Right ventricle myocardium inferior (tissue), 1 donor: ENCODE data around the gene ATM. TPM values are rescaled to one million over a fixed set of nuclear protein-coding genes. Genes with fewer than 3 reads are reported as not detected.

Experiments
- ATAC-seq: fragments of 200-7000 bp; cut with Tn5 transposase; one replicate; pipeline ENCODE4 v1.9.1; 2020; ENCODE audit warnings: mild to moderate bottlenecking, moderate library complexity
- DNase-seq: peaks from one replicate; pipeline ENCODE4 v3.0.0; 2021; ENCODE audit errors: missing footprints
- intact Hi-C: fragments of 100-400 bp; cut with DNase I; formaldehyde crosslinking; loops from one replicate; pipeline ENCODE4 v1.11.0; 2022
- total RNA-seq: library from RNA; stranded (reverse); fragmentation: NEBNext Ultra II Directional; extraction: Animal tissue kit (Norgen Biotek cat#: 25700); gene quantifications from one replicate; pipeline ENCODE4 v1.2.1, GENCODE V29; 2021
- donor health status: DM: no; HTN: yes; CAD: no; lungs with severe emphysema.

Gene ATM
- total RNA-seq, 1 donor from 2014 or later, result 24.9 TPM

DNA sequence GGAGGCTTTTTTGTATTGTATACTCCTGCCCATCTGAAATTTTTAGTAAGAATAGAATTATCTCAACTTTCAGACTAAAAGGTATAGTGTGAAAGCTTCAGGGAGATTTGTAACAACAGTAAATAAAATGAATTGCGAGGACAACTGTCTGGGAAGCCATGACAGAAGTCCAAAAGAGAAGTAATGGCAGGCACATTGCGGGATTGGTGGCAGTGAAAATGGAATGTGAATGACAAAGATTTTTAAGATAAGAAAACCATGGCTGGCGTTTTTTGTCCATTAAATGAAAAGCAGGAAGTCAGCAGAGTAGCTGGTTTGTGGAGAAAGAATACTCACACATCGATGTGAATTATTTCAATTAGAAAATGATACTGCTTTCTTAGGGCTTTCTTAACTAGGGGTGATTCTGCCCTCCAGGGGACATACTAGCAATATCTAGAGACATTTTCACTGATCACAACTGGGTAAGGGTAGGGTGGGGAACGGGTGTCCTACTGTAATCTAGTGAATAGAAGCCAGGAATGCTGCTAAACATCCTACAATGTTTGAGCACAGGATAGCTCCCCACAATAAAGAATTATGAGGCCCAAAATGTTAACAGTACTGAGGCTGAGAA, 2.0 kb upstream of the ATM start:
- intact Hi-C loops, result no loop called here
- ATAC-seq, result no peak
- DNase-seq, result no peak

DNA sequence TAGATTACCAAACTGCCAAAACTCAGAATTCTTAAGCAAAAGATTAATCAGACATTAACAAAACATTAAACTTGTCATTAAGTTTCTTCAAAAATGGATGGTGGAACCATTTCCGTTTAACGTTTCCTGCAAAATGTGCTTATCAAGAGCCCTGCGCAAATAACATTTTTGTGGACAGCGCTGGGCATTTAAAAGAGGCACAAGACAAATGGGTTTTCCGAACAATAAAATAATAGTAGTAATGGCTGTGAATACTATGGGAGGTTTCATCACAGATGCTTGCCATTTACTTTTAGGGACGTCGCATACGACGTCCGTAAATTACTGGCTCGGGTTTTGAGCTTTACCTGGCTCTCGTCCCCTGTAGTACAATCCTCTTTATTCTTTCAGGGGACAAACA, 1.5 kb upstream of the ATM start:
- DNase-seq (no peak), ATAC-seq (no peak)
- intact Hi-C loops, result no loop called here

DNA sequence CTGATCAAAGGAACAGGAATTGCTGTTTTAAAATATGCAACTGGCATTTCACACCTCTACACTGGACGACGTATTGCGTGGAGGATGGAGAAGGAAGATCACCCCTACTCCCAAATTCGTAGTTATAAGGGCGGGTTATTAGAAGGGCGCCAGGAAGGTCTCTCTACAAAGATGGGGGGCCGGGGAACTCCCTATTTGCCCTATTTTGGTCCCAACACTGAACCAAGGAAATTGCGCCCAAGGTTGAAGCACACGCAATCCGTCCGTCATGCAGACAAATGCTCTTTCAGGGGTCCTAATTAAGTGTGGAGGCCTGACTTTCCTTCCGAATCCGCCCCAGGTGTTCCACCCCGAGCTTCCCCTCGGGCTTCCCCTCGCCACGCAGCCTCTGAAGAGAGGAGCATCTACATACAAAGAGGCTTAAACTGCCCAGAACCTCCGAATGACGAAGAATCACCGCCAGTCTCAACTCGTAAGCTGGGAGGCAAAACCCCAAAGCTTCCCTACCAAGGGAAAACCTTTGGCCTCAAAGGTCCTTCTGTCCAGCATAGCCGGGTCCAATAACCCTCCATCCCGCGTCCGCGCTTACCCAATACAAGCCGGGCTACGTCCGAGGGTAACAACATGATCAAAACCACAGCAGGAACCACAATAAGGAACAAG, 825 bp upstream of the ATM start:
- DNase-seq, result no peak
- no peak for ATAC-seq

DNA sequence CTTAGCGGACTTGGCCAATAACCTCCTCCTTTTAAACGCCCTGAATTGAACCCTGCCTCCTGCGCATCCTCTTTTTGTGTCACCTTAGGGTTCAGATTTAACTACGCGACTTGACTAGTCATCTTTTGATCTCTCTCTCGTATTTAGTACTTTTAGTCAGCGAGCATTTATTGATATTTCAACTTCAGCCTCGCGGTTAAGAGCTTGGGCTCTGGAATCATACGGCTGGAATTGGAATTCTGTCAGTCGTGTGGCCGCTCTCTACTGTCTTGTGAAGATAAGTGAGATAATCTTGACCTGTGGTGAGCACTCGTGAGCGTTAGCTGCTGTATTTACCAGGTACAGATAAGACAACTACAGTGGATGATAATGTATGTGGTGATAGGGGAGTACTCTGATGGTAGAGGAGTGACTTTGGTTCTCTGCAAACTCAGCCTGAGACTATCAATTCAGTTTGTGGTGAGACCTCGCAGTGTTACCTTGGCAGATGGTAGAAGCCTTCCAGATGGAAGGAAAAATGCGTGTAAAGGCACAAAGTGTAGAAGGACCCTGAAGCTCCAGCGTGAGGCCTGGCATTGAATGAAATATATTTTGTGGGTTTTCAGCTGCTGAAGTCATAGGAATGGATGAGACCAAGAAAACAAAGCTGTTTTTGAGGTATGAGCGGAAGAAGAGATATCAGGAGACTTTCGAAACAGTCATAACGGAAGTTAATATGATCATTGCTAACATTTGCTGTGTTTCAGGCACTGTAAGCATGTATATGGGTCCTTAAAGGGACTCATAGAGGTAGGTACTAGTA, 682 bp downstream of the ATM start:
- ATAC-seq, result no peak
- DNase-seq, result no peak
- intact Hi-C loops, result loop anchor here (2.0 kb wide), 3 partner anchors 103 to 431 kb away; partner anchors contain the start of genes ACAT1 and C11orf65

More for the DNA sequence above, 825 bp upstream of the ATM start:
- intact Hi-C loops, result loop anchor here (2.0 kb wide), 3 partner anchors 101 to 433 kb away; partner anchors contain the start of genes ACAT1 and C11orf65

DNA sequence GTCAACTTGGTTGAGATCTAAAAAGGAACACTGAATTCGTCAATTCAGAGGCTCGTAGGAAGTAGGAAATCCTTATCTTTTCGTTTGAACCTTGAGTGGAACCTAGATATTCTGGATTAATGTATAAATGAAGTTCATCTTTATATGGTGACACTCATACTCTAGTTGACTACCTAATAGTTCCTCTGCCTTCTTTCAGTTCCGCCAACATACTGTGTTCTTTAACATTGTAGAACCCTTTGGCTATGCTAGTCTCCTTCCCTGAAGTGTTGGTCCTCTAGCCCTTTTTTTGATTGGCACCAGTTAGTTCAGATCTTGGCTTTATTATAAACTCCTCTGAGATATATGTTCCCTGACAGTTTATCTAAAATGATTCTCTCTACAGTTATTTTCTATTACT, 1.5 kb downstream of the ATM start:
- no peak for ATAC-seq
- intact Hi-C loops, result no loop called here

DNA sequence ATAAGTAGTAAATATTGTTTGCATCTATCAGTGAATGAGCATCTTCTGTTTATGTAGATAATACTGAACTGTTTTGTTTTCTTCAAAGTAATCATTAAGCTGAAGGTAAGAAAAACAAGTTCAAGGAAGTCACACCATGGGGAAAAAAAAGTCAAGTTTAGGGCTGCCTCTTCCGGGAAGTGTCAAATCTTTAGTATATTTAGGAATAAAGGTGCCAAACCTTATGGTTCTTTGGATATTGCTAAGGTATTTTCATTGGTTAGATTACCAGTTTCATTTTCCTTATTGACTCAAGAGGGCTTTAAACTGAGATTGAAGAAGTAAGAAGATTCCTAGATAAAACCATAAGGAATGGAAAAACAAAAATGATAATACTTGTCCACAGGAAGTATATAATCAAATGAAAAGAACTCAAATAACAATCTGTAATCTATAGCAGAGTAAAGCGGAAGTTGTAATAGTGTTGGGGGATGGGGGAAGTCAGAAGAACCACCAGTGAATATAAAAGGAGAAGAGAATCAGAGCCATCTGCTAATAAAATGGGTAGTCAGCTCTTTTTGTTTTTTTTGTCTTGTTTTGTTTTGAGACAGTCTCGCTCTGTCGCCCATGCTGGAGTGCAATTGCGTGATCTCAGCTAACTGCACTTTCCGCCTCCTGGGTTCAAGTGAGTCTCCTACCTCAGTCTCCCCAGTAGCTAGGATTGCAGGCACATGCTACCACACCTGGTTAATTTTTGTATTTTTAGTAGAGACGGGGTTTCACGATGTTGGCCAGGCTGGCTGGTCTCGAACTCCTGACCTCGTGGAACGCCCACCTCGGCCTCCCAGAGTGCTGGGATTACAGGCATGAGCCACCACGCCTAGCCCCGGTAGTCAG, 2.3 kb downstream of the ATM start:
- intact Hi-C loops, result no loop called here
- no peak for ATAC-seq

More for the DNA sequence above, 1.5 kb downstream of the ATM start:
- DNase-seq, result no peak

DNA sequence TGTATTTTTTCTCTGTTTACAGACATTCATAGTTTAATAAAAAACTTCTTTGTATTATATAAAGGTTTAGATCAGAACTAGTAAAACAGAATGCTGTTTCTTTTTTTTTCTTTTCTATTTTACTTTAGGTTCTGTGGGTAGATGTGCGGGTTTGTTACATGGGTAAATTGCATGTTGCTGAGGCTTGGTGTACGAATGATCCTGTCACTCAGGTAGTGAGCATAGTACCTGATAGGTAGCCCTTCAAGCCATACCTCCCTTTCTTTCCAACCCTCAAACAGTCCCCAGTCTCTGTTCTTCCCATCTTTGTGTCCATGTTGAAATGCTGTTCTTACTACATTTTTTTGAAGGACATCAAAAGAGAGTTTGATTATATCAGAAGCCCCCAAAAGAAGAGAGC, 3.2 kb downstream of the ATM start:
- intact Hi-C loops, result no loop called here
- no peak for DNase-seq
- no peak for ATAC-seq

More for the DNA sequence above, 2.3 kb downstream of the ATM start:
- no peak for DNase-seq

DNA sequence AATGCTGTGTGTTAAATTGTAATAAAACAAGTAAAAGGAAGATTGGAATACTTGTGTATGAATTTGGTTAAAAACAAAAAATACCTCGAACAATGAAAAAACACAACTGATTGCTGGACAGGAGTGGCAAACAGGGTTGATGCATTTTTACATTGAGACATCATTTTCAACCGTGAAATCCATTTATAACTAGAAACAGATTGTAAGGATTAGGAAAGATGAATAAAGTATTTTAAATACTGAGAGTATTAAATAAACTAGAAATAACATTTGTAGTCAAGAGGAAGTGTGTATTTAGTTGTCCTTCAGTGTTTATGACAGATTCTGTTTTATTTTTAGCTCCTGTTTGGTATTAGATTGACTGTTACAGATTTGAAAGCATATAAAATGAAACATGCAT, 5.4 kb downstream of the ATM start:
- no peak for ATAC-seq
- DNase-seq, result no peak
- intact Hi-C loops, result no loop called here

DNA sequence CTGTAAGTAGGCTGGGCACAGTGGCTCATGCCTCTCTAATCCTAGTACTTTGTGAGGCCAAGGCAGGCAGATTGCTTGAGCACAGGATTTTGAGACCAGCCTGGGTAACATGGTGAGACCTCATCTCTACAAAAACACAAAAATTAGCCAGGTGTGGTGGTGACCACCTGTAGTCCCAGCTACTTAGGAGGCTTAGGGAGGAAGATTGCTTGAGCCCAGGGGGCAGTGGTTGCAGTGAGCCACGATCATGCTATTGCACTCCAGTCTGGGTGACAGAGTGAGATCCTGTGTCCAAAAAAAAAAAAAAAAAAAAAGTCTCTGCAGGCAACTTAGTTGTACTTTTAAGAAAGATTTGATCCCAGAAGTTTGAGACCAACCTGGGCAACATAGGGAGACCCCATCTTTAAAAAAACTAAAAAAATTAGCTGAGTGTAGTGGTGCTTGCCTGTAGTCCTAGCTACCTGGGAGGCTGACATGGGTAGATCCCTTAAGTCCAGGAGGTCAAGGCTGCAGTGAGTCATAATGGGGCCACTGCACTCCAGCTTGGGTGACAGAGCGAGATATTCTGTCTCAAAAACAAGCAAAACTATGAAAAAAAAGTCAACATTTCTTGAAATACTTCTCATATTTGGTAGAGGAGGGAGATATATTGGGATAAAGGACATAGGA, 10.5 kb downstream of the ATM start:
- intact Hi-C loops, result no loop called here
- no peak for DNase-seq

DNA sequence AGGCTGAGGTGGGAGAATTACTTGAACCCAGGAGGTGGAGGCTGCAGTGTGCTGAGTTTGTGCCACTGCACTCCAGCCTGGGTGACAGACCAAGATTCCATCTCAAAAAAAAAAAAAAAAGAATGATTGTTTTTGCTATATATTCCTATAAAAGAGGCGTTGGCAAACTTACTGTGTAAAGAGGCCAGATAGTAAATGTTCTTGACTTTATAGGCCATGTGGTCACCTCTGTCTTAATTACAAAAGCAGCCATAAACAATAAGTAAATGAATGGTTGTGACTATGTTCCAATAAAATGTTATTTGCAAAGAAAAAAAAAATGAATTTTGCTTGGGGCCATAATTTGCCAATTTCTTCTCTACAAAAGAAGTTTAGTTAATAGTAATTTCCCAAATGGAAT, 12.3 kb downstream of the ATM start:
- intact Hi-C loops, result no loop called here
- ATAC-seq (no peak), DNase-seq (no peak)

More for the DNA sequence above, 10.5 kb downstream of the ATM start:
- ATAC-seq, result no peak

DNA sequence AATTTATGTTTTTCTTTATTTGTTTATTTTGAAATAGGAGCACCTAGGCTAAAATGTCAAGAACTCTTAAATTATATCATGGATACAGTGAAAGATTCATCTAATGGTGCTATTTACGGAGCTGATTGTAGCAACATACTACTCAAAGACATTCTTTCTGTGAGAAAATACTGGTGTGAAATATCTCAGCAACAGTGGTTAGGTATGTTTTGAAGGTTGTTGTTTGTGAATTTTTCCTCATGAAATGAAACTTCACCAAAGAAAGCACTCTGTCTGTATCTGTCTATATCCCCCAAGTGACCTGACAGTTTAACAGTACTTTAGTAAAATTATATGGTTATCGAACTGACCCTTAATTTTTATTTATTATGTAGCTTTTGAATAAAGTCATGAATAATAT, 12.8 kb downstream of the ATM start:
- no peak for ATAC-seq
- intact Hi-C loops, result no loop called here
- DNase-seq, result no peak

DNA sequence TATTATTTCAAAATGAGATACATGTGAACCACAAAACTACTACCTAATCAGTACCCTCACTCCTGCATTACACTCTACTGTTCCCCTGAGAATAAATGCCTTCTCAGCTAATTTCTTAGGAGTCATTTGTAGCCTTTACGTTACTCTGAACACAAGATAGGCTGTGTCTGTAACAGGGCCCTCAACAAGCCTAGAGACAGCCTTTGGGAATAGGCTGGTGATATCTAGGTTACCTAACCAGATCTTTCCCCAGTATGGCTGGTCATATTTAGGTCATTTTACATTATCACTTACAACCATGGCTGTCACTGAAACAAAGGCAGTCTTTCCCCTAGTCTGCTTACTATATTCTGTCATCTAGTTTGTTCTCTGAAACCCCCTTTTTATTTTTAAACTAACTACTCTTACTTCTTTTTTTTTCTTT, 14.2 kb downstream of the ATM start:
- intact Hi-C loops, result no loop called here
- ATAC-seq, result no peak
- no peak for DNase-seq

DNA sequence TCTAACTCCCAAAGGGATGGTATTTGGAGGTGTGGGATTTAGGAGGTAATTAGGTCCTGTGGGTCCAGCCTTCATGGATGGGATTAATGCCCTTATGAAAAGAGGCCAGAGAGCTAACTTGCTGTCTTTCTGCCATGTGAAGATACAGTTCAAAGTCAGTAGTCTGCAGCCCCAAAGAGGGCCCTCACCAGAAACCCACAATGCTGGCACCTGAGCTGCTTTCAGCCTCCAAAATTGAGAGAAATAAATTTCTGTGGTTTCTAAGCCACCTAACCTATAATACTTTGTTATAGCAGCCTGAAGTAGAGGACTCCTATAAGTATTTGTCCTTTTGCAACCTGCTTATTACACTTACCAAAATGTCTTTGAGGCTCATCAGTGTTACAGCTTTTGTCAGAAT, 16.2 kb downstream of the ATM start:
- DNase-seq (no peak), ATAC-seq (no peak)
- intact Hi-C loops, result no loop called here

DNA sequence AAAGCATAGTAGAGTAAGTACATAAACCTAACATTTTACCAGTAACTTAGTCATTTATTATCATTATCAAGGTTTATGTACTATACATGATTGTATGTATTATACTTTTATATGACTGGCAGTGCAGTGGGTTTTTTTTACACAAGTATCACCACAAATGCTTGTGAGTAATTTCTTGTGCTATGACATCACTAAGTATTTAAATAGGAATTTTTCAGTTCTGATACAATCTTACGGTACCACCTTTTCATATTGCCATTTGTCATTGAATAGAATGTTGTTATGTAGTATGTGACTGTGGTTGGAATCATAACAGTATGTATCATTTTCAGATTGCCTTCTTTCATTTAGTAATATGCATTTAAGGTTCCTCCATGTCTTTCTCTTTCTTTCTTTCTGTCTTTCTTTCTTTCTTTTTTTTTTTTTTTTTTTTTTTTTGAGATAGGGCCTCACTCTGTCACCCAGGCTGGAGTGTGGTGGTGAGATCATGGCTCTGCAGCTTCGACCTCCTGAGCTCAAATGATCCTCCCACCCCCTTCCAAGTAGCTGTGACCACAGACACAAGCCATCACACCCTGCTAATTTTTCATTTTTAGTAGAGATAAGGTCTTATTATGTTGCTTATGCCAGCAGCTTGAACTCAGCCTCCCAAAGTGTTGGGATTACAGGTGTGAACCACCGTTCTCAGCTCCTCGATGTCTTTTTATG, 18.6 kb downstream of the ATM start:
- ATAC-seq (no peak), DNase-seq (no peak)
- intact Hi-C loops, result no loop called here

DNA sequence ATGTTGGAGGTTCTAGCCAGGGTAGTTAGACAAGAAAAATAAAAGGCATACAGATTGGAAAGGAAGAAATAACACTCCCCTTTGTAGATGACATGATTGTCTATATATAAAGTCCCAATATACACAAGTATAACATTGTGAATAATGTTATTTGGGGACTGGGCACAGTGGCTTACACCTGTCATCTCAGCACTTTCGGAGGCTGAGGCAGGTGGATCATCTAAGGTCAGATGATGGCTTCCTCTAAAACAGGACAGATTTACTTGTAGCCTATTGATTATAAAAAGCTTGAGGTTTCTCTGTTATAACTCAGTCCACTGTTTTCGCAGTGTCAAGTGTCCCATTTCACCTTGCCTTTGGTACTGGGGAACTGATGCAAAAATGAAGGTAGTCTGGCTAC, 19.6 kb downstream of the ATM start:
- ATAC-seq (no peak), DNase-seq (no peak)
- intact Hi-C loops, result no loop called here

DNA sequence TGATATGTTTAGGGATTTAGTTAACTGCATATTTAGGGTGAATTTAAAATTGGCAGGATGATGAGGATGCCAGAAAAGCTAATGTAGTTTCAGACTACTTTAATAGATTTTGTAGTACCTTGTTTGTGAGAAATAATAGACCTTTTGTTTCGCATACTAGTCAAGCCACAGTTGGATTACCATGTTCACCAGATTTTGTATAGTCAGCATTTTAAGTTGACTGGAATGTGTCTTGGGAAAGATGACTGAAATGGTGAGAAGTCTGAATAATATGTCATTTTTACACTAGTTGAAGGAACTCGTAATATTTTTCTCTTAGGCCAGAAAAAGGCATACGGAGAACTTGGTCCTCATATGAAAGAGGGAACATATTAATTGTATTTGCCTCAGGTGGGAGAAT, 23.4 kb downstream of the ATM start:
- ATAC-seq (no peak), DNase-seq (no peak)
- intact Hi-C loops, result no loop called here

DNA sequence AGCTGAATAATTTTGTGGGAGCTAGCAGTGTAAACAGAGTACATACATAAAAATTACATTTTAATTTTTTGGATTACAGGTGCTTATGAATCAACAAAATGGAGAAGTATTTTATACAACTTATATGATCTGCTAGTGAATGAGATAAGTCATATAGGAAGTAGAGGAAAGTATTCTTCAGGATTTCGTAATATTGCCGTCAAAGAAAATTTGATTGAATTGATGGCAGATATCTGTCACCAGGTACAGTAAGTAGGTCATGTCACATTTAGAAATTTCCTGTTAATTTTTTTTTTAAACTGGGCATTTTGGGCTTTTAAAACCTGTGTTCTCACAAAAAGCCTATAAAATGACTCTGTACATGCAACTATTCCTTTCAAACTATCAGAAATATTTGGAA, 24.0 kb downstream of the ATM start:
- DNase-seq (no peak), ATAC-seq (no peak)
- intact Hi-C loops, result no loop called here

DNA sequence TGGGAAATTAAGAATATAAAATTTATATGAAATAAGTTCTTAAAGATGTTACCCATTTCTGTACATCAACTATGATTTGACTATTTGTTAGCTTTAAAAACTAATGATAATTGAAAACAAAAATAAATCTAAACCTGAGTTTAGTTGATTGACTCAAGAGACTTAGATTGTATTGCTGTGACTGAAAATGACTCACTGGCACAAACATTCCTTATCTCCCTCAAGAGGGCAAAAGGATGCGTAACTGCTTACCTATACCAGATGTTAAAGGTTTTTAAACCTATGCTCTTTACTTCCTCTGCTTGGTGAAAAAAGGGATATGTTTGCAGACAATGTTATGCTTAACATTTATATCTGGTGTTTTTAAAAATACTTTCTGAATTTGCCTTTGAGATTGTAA, 30.3 kb downstream of the ATM start:
- intact Hi-C loops, result no loop called here
- ATAC-seq (no peak), DNase-seq (no peak)
